Subcutaneous abdominal adipose tissue (tissue), 5 donors: Measurements from ENCODE around the gene ARL2.

ENCODE experiments used
- H3K27ac ChIP-seq: one replicate; pipeline ENCODE4 v1.7.0; 2013; ENCODE audit warnings: low read depth, mild to moderate bottlenecking, inconsistent platforms, low read length, moderate library complexity
- H3K27me3 ChIP-seq, 5 donors: one replicate each; pipeline ENCODE4 v1.7.0; 2013; ENCODE audit warnings: low read length in 5 of 5, inconsistent platforms in 1 of 5; ENCODE audit not compliant: control insufficient read depth in 5 of 5, insufficient read depth in 4 of 5
- H3K36me3 ChIP-seq, 5 donors: one replicate each; pipeline ENCODE4 v1.7.0; 2013; ENCODE audit warnings: low read length in 5 of 5; ENCODE audit not compliant: control insufficient read depth in 5 of 5, insufficient read depth in 5 of 5
- H3K4me1 ChIP-seq, 5 donors: one replicate each; pipeline ENCODE4 v1.7.0; 2013; ENCODE audit warnings: low read length in 5 of 5, mild to moderate bottlenecking in 3 of 5, moderate library complexity in 1 of 5; ENCODE audit not compliant: control insufficient read depth in 5 of 5, insufficient read depth in 5 of 5
- H3K4me3 ChIP-seq, 5 donors: one replicate each; pipeline ENCODE4 v1.7.0; 2013; ENCODE audit warnings: low read length in 5 of 5, low read depth in 1 of 5
- H3K9ac ChIP-seq, 5 donors: one replicate each; pipeline ENCODE4 v1.7.0; 2013; ENCODE audit warnings: low read length in 5 of 5, mild to moderate bottlenecking in 4 of 5, moderate library complexity in 3 of 5
- H3K9me3 ChIP-seq, 5 donors: one replicate each; pipeline ENCODE4 v1.7.0; 2013; ENCODE audit warnings: low read length in 5 of 5; ENCODE audit not compliant: control insufficient read depth in 5 of 5
- donor health status: healthy.
- donor health status: healthy.
- donor health status: healthy.
- donor health status: healthy.
- donor health status: healthy.

The ARL2 gene

DNA sequence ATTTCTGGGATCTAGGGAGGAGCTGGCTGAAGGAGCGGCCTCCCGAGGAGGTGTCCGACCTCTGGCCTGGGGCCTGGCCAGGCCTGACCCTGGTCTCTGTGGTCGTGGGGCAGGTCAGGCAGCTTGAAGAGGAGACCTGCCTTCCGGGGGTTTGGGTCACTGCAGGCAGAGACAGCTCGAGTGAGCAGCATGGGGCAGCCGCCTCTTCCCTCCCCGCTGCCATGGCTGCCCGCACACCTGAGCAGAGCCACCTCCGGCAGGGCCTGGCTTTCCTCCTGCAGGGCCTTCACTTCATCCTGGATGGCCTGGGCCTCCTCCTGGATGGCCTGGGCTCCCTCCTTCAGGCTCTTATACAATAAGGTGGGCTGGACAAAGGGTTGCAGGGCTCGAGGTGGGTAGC lies 52.4 kb downstream of the ARL2 start:
- Histone ChIP-seq H3K4me1 (no peaks in the 10 kb centered on the region), H3K9me3 (no peaks in the 10 kb centered on the region), H3K4me3 (no peak overlapping the region), H3K36me3 (no peaks in the 10 kb centered on the region), H3K9ac (no peak overlapping the region), H3K27me3 (peaks cover 0 to 11% (median 2%) of the 10 kb centered on the region in 5 donors), H3K27ac (no peak overlapping the region)

- Histone ChIP-seq H3K27me3 (peaks cover 0 to 11% (median 2%) of the 10 kb centered on the region in 5 donors), H3K4me1 (no peaks in the 10 kb centered on the region), H3K36me3 (no peaks in the 10 kb centered on the region), H3K9me3 (no peaks in the 10 kb centered on the region), H3K27ac (no peak overlapping the region), H3K9ac (no peak overlapping the region), H3K4me3 (no peak overlapping the region)
Observed at GRCh38 chr11:65066805-65067291, 52.9 kb downstream of the ARL2 start.

- H3K4me3 ChIP-seq, result no peak overlapping the region
- no peak overlapping the region for H3K9ac ChIP-seq
- H3K27me3 ChIP-seq, result peaks cover 0 to 11% (median 2%) of the 10 kb centered on the region in 5 donors
Observed at GRCh38 chr11:65067446-65067845, 53.5 kb downstream of the ARL2 start.

DNA sequence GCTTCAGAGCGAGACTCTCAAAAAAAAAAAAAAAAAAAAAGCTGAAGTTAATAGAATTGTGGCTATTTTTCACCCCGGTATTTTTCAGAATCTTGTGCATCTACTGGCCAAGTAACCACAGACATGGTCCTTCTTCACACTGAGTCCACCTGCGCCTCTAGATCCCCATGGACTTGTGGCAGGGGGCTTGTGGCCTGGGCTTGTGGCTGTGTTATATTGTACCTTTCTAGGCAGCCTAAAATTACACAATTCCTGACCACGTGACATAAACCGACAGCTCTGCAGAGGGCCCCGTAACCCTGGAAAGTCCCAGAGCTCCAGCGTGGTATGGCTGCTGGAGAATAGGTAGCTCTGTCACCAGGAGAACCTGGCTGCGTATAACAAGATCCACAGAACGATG lies 55.3 kb downstream of the ARL2 start:
- peaks cover 0 to 7% (median 0%) of the 10 kb centered on the region in 5 donors for H3K27me3 ChIP-seq
- no peaks in the 10 kb centered on the region for H3K9me3 ChIP-seq
- no peak overlapping the region for H3K4me3 ChIP-seq
- no peak overlapping the region for H3K9ac ChIP-seq
- H3K27ac ChIP-seq, result no peak overlapping the region
- no peaks in the 10 kb centered on the region for H3K36me3 ChIP-seq
- H3K4me1 ChIP-seq, result no peaks in the 10 kb centered on the region

More at GRCh38 chr11:65067446-65067845, 53.5 kb downstream of the ARL2 start:
- H3K36me3 ChIP-seq, result no peaks in the 10 kb centered on the region
- no peaks in the 10 kb centered on the region for H3K9me3 ChIP-seq
- H3K4me1 ChIP-seq, result no peaks in the 10 kb centered on the region
- H3K27ac ChIP-seq, result no peak overlapping the region
